NCI-H187 treated with DMSO at 0.1 percent for 48 hours (cell line): Measurements from ENCODE around the gene GGA3.
"Not testable (repeated sequence)": the region's sequence is repeated elsewhere in the genome, so short reads cannot be mapped to it uniquely, and the experiment has no call there.

Experiments used
- DNase-seq: peaks from one replicate; lab custom pipeline; 2025; lab: John Stamatoyannopoulos, UW

GGA3 gene

DNA sequence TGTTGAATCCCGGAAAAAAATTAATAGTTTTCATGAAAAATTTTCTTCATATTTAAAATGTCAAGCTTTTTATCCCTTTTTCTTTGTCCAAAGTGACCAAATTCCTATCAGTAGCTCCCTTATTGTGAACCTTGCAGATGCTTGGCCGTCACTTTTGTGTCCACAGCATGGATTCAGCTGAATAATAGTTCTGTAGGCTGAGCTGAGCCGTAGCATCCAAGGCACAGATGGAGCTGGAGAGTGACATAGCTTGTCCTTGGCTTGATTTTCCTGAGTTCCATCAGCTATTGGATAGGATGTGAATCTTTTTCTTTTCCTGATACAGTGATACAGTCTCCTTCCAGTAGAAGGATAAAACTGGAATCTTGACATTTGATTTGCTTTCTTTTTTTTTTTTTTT, 52.3 kb downstream of the GGA3 start:
- no peak for DNase-seq

DNA sequence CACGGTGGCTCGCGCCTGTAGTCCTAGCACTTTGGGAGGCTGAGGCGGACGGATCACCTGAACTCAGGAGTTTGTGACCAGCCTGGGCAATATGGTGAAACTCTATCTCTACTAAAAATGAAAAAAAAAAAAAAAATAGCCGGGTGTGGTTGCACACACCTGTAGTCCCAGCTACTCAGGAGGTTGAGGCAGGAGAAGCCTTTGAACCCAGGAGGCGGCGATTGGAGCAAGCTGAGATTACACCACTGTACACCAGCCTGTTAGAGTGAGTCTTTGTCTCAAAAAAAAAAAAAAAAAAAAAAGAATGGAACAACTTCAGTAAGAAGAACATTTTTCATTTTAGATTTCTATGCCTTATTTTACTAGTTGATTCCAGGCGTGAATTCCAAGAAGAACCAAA, 53.2 kb downstream of the GGA3 start:
- DNase-seq: no peak

DNA sequence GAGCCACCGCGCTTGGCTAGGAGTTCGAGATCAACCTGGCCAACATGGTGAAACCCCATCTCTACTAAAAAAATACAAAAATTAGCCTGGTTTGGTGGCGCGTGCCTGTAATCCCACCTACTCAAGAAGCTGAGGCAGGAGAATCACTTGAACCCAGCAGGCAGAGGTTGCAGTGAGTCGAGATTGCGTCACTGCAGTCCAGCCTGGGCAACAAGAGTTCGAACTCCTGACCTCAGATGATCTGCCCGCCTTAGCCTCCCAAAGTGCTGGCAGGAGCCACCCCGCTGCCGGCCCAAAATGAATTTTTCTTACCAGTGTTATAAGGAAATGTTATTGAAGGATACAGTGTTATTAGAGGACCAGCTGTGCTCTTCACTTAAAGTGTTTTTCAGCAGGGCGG, 53.6 kb downstream of the GGA3 start:
- no peak for DNase-seq

DNA sequence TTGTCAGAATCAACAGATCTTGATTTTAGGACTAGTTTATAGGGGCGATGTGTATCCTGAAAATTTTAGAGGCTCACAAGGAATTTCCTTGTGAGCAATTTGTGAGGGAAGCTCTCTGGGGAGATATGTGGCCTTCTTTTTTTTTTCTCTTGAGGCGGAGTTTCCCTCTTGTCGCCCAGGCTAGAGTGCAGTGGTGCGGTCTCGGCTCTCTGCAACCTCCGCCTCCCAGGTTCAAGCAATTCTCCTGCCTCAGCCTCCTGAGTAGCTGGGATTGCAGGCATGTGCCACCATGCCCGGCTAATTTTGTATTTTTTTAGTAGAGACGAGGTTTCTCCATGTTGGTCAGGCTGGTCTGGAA, 54.4 kb downstream of the GGA3 start:
- not testable (repeated sequence) for DNase-seq

DNA sequence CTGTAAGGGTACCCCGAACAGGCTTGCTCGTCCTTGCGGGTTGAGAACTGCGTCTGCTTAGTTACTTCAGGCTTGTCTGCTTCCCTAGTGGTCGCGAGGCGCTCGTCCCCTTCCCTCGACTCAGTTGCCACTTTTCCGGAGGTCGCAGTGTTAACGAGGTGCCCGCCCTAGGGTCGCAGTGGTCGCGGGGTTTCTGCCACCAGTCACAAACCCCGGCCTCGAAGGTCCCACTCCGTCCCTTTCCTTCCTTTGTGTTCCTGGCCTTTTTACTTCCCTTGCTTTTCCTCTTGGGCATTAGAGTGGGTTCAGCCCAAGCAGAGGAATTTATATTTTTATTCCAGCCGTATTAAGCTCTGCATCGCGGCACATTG, 55.6 kb downstream of the GGA3 start:
- DNase-seq: no peak

DNA sequence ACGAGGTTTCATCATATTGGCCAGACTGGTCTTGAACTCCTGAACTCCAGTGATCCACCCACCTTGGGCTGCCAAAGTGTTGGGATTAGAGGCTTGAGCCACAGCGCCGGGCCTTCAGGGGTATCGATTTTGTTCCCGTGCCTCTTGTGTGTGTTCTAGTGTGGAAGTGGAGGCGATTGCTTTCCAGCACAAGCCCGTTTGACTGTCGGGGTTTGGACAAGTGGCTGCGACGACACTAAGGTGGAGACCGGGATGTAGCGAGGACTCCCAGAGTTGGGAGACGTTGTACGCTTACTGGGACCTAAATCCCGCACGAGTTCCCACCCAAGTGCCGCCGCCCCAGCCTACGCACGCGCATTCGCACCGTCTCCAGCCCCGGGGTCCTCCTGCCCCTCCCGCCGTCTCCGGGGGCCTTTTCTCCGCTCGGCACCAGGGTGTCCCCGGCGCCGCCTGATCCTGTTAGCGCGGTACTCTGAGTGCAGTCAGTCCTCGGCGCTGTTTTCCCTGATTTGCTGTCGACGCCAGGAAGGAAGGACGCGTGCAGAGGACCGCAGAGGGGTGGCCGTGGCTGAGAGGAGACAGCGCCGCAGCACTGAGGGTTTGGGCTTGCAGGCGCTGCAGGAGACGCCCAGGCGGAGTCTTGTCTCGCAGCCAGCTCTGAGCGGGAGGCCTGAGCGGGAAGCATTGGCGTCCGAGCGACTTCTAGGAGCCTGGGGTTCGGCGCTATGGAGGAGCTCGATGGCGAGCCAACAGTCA, 56.2 kb downstream of the GGA3 start, which contains the start of gene NUP85:
NUP85 (plus strand) TSS at position 643 of the 756 bp plus-strand sequence; CDS start at position 726, 83 bp downstream.
- DNase-seq: peak; percentile 55

DNA sequence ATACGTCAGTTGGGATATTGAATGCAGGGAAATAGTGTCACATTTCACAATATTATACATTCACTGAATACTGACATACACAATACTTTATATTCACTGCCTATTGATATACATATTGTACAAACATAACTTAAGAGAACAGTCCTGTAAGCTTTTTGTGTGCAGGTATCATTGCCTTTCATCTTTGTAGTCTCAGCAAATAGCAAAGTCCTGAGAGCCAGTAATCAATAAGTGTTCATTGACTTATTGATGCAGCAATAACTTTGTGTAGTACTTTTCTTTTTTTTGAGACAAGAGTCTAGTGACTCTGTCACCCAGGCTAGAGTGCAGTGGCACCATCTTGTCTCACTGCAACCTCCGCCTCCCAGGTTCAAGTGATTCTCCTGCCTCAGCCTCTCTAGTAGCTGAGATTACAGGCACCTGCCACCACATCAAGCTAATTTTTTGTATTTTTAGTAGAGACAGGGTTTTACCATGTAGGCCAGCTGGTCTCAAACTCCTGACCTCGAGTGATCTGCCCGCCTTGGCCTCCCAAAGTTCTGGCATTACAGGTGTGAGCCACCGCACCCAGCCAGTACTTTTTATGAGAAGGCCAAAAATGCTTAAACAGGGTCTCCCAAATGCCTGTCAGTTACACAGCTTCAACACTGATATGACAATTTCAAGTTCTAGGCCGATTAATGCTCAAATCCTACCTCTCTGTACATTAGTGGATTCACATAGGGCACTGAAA, 61.4 kb downstream of the GGA3 start:
- no peak for DNase-seq

DNA sequence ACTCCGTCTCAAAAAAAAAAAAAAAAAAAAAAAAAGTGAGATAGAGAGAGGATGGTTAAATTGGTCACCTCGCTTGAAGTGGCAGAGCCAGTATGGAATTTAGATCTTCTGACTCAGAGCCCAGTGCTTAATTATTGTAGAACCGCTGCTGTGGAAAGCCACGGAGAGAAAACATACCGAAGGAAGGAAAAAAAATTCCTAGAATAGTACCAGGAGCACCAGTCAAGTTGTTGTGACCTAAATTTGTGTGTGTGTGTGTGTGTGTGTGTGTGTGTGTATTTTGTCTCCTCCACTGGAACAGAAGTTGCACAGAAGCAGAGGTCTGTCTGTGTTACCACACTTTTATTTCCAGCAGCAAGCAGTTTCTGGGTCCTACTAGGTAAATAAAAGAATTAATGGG, 66.5 kb downstream of the GGA3 start:
- DNase-seq: no peak

DNA sequence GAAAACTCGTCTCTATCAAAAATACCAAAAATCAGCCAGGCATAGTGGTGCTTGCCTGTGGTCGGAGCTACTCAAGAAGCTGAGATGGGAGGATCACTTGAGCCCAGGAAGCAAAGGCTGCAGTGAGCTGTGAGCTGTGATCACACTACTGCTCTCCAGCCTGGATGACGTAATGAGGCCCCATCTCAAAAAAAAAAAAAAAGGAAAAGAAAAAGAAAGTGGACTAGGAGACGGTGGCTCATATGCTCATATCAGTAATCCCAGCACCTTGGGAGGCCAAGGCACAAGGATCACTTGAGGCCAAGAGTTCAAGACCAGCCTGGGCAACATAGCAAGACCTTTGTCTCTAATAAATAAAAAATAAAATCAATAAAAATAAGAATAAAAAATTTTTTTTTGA, 69.8 kb downstream of the GGA3 start:
- DNase-seq: no peak

DNA sequence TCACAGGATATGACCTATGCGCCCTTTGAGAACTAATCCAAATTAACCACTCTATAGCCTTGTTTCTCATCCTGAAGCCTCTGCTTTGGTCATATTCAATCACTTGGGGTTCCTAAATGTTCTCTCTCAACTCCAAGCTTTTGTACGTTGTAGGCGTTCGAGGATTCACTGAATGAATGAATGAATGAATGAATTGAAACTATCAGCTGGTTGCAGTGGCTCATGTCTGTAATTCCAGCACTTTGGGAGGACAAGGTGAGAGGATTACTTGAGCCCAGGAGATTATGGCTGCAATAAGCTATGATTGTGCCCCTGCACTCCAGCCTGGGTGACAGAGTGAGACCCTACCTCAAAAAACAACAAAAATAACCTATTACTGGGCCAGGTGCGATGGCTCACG, 72.8 kb downstream of the GGA3 start:
- DNase-seq: no peak
